OCI-LY7 (cell line): ENCODE data around the gene GJD2. TPM values are rescaled to one million over a fixed set of nuclear protein-coding genes. Genes with fewer than 3 reads are reported as not detected.

Experiments used
- BruUV-seq: library from RNA; stranded (reverse); fragments of 400-500 nt; replicated peaks from 2 replicates; lab custom pipeline; 2021; lab: Mats Ljungman, UMichigan
- CTCF ChIA-PET: fragments of 300-600 bp; sonication (Branson Sonifier 250); formaldehyde crosslinking; loops from one replicate; lab custom pipeline; 2022; ENCODE audit warnings: antibody characterized with exemption; ENCODE audit not compliant: unreplicated experiment; lab: Charles Lee
- POLR2A ChIA-PET: fragments of 300-600 bp; sonication (Branson Sonifier 250); formaldehyde crosslinking; loops from one replicate; lab custom pipeline; 2022; ENCODE audit warnings: antibody characterized with exemption; lab: Charles Lee
- DNase-seq: peaks from one replicate; pipeline ENCODE4 v3.0.0-alpha.2; 2015; ENCODE audit warnings: low spot score
- H2AFZ ChIP-seq: fragments of 200-600 bp; sonication (generic), shearing (Covaris generic); 2 replicates; pipeline ENCODE4 v1.6.1; 2014; ENCODE audit warnings: mild to moderate bottlenecking, antibody characterized with exemption, low read length, moderate library complexity
- H3K27ac ChIP-seq: fragments of 200-600 bp; sonication (generic); 2 replicates; pipeline ENCODE4 v1.5.1; 2014; ENCODE audit warnings: mixed run types, low read depth, mild to moderate bottlenecking, moderate library complexity, low read length, inconsistent platforms; ENCODE audit not compliant: poor library complexity, severe bottlenecking
- H3K36me3 ChIP-seq: fragments of 200-600 bp; sonication (generic); 2 replicates; pipeline ENCODE4 v1.6.1; 2014; ENCODE audit warnings: mild to moderate bottlenecking, antibody characterized with exemption, low read length, moderate library complexity, mixed read lengths; ENCODE audit not compliant: insufficient read depth
- H3K4me1 ChIP-seq: fragments of 200-600 bp; sonication (generic); 2 replicates; pipeline ENCODE4 v1.5.1; 2014; ENCODE audit warnings: mild to moderate bottlenecking, low read length; ENCODE audit not compliant: insufficient read depth, poor library complexity, severe bottlenecking
- H3K4me2 ChIP-seq: fragments of 200-600 bp; sonication (generic); 2 replicates; pipeline ENCODE4 v1.6.1; 2014; ENCODE audit warnings: mild to moderate bottlenecking, low read length
- H3K4me3 ChIP-seq: fragments of 200-600 bp; sonication (generic); 2 replicates; pipeline ENCODE4 v1.5.1; 2014; ENCODE audit warnings: mild to moderate bottlenecking, low read depth, low read length; ENCODE audit not compliant: poor library complexity, severe bottlenecking
- H3K79me2 ChIP-seq: fragments of 200-600 bp; sonication (generic); 2 replicates; pipeline ENCODE4 v1.6.1; 2016; ENCODE audit warnings: low read depth, mild to moderate bottlenecking, low read length, moderate library complexity, mixed read lengths; ENCODE audit not compliant: insufficient read depth
- H3K9me2 ChIP-seq: fragments of 200-600 bp; sonication (generic); 2 replicates; pipeline ENCODE4 v1.6.1; 2016; ENCODE audit warnings: mild to moderate bottlenecking, low read length, mixed read lengths; ENCODE audit not compliant: insufficient read depth
- H3K9me3 ChIP-seq: fragments of 200-600 bp; sonication (generic); 2 replicates; pipeline ENCODE4 v1.6.1; 2014; ENCODE audit warnings: mild to moderate bottlenecking, mixed run types, low read length, mixed read lengths
- H4K20me1 ChIP-seq: fragments of 200-600 bp; sonication (generic); 2 replicates; pipeline ENCODE4 v1.6.1; 2014; ENCODE audit warnings: mild to moderate bottlenecking, antibody characterized with exemption, low read length, moderate library complexity, mixed read lengths; ENCODE audit not compliant: insufficient read depth
- EZH2phosphoT487 ChIP-seq: fragments of 200-600 bp; sonication (generic); IDR thresholded peaks from 2 replicates; pipeline ENCODE4 v1.6.1; 2018; ENCODE audit warnings: low read depth, borderline replicate concordance, mild to moderate bottlenecking, mixed run types, antibody characterized with exemption, low read length, moderate library complexity, mixed read lengths
- intact Hi-C: fragments of 100-400 bp; cut with micrococcal nuclease; formaldehyde crosslinking; loops from one replicate; pipeline ENCODE4 v1.10.0; 2022; ENCODE audit not compliant: unreplicated experiment
- total RNA-seq, 2 experiments: library from RNA; depleted of rRNA in 1 of 2; stranded (reverse); fragments of >200 nt in 1 of 2; shearing (Covaris generic) in 1 of 2; gene quantifications; 2 replicates each; pipeline ENCODE4 v1.2.3, GENCODE V29; 2014 to 2022
- TF ChIP-seq, protein P1 (sequence below): fragments of 200-600 bp; sonication (generic); conservative IDR thresholded peaks from 2 replicates; pipeline ENCODE4 v1.5.1; 2014; ENCODE audit warnings: mild to moderate bottlenecking, antibody characterized with exemption, low read length, moderate library complexity, mixed read lengths

Gene GJD2
- total RNA-seq, 2 experiments from 2014 or later: not detected

DNA sequence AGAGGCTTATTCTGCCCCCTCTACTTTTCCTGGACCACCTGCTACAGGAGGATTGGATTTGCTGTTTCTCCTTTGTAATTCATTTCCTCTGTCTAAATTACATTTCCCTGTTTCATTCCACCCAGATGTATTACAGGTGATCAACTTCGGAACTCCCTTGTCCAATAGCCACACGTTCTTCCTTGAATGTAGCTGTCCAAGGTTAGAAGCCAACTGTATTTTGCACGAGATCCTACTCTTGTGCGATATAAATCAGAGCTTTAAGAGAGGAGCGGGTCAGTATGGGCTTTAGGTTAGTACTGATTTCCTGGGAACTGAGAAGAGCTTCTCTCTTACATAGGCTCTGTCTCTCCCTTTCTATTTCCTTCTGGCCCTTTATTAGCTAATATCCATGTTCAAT, 20.5 kb downstream of the GJD2 start:
- Histone ChIP-seq H3K27ac (no peak overlapping the region), H3K9me3 (no peaks in the 10 kb centered on the region), H3K79me2 (no peaks in the 10 kb centered on the region), H3K4me1 (no peaks in the 10 kb centered on the region), H4K20me1 (no peaks in the 10 kb centered on the region), H2AFZ (no peak overlapping the region), H3K9me2 (no peaks in the 10 kb centered on the region), H3K36me3 (no peaks in the 10 kb centered on the region), H3K4me3 (no peak overlapping the region), H3K4me2 (no peak overlapping the region)
- ChIA-PET POLR2A (no interaction called here), CTCF (no interaction called here)
- intact Hi-C loops: no loop called here
- no peak for DNase-seq
- BruUV-seq: no TSS peak
- TF ChIP-seq EZH2phosphoT487: no peak
- TF ChIP-seq, protein P1, sequence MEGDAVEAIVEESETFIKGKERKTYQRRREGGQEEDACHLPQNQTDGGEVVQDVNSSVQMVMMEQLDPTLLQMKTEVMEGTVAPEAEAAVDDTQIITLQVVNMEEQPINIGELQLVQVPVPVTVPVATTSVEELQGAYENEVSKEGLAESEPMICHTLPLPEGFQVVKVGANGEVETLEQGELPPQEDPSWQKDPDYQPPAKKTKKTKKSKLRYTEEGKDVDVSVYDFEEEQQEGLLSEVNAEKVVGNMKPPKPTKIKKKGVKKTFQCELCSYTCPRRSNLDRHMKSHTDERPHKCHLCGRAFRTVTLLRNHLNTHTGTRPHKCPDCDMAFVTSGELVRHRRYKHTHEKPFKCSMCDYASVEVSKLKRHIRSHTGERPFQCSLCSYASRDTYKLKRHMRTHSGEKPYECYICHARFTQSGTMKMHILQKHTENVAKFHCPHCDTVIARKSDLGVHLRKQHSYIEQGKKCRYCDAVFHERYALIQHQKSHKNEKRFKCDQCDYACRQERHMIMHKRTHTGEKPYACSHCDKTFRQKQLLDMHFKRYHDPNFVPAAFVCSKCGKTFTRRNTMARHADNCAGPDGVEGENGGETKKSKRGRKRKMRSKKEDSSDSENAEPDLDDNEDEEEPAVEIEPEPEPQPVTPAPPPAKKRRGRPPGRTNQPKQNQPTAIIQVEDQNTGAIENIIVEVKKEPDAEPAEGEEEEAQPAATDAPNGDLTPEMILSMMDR: no peak

DNA sequence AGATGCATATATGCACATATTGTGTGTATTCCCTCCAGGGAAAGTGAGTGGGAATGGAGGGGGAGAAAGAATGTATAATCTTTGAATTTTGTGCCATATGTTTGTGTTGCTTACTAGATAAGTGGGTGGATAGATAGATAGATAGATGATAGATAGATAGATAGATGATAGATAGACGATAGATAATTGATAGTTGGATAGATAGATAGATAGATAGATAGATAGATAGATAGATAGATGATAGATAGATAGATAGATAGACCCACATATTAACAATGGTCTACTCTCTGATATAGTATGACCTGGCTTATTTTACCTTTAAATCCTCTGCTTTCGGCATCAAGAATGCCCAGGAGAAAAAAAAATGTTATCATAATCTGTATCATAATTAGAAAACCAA, 21.2 kb downstream of the GJD2 start:
- POLR2A ChIA-PET: no interaction called here
- DNase-seq: no peak
- Histone ChIP-seq H3K9me2 (no peaks in the 10 kb centered on the region), H3K4me1 (no peaks in the 10 kb centered on the region), H3K9me3 (no peaks in the 10 kb centered on the region), H3K4me3 (no peak overlapping the region), H3K27ac (no peak overlapping the region), H3K36me3 (no peaks in the 10 kb centered on the region), H3K4me2 (no peak overlapping the region), H4K20me1 (no peaks in the 10 kb centered on the region), H2AFZ (no peak overlapping the region), H3K79me2 (no peaks in the 10 kb centered on the region)
- intact Hi-C loops: no loop called here
- TF ChIP-seq EZH2phosphoT487: no peak
- TF ChIP-seq, protein P1: no peak
- CTCF ChIA-PET: no interaction called here
- BruUV-seq: no TSS peak

DNA sequence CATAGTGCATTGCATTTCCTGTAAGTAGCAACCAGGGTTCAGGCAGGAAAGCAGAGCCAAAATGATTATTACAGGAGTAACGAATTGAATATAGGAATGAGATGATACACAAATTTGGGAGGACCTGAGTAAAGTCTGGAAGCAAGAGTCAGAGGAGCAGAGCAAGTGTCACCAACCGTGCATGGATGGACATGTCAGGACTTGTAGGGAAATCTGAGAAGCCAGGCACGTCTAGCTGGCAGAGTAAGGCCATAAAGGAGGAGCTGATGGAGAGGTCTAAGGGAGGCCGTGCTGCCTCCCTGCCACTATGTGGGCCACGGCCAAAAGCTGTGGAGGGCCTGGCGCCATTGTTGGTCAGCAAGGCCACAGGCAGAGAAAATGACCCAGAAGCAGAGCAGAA, 22.4 kb downstream of the GJD2 start:
- CTCF ChIA-PET: no interaction called here
- POLR2A ChIA-PET: no interaction called here
- H3K9me3 ChIP-seq: no peaks in the 10 kb centered on the region

More for the DNA sequence above, 22.4 kb downstream of the GJD2 start:
- Histone ChIP-seq H3K27ac (no peak overlapping the region), H4K20me1 (no peaks in the 10 kb centered on the region), H3K9me2 (no peaks in the 10 kb centered on the region), H3K36me3 (no peaks in the 10 kb centered on the region), H3K79me2 (no peaks in the 10 kb centered on the region), H3K4me1 (no peaks in the 10 kb centered on the region), H3K4me3 (no peak overlapping the region), H2AFZ (no peak overlapping the region), H3K4me2 (no peak overlapping the region)
- intact Hi-C loops: no loop called here
- no peak for DNase-seq
- no peak for TF ChIP-seq EZH2phosphoT487
- TF ChIP-seq, protein P1: no peak
- BruUV-seq: no TSS peak
